ENCODE results near the gene SPNS3. TPM values are rescaled to one million over a fixed set of nuclear protein-coding genes. Genes with fewer than 3 reads are reported as not detected.

SPNS3 gene
- total and polyA plus RNA-seq, 2 of the 4 experiments (the other 2 are of a cell fraction), result 0.18 TPM; not detected in 1

GRCh38 chr17:4529533-4530152 is 95.9 kb downstream of the SPNS3 start:
- no peak overlapping the region for H2AK5ac ChIP-seq (ENCODE audit: low read depth, low read length)
- no TSS peak for BruUV-seq (replicated peaks)
- no peak overlapping the region for H4K8ac ChIP-seq (ENCODE audit: low read depth in 2 of 2, low read length in 2 of 2)
- H2AFZ ChIP-seq (replicated peaks; ENCODE audit: low read length, poor library complexity), result no peak overlapping the region
- no peak overlapping the region for H3K4me3 ChIP-seq (ENCODE audit: insufficient read depth, low read depth, low read length)
- peaks cover 29% of the 10 kb centered on the region for H3K27me3 ChIP-seq (ENCODE audit: control insufficient read depth, insufficient read depth, low read length)
- H3K9me1 ChIP-seq (ENCODE audit: insufficient read depth, low read length), result no peaks in the 10 kb centered on the region
- no peaks in the 10 kb centered on the region for H3K4me1 ChIP-seq (ENCODE audit: control insufficient read depth, insufficient read depth, low read length)
- DNase-seq, result no peak
- TF ChIP-seq SMC3 (IDR thresholded peaks at IDR 0.05; ENCODE audit: low read depth, low read length) (no peak), NFE2L2 (IDR thresholded peaks at IDR 0.05; ENCODE audit: low read depth, low read length) (no peak), RCOR1 (IDR thresholded peaks at IDR 0.05; ENCODE audit: insufficient replicate concordance, low read length) (no peak), CTCF (conservative IDR thresholded peaks at IDR 0.05; ENCODE audit: low read depth, low read length) (no peak), MAFK (IDR thresholded peaks at IDR 0.05; ENCODE audit: low read depth, low read length) (no peak), MAZ (IDR thresholded peaks at IDR 0.05; ENCODE audit: borderline replicate concordance, low read depth, low read length) (no peak), BHLHE40 (IDR thresholded peaks at IDR 0.05; ENCODE audit: low read depth, low read length) (no peak), ELK1 (IDR thresholded peaks at IDR 0.05; ENCODE audit: borderline replicate concordance, low read depth, low read length) (no peak), POLR2A (IDR thresholded peaks at IDR 0.05; ENCODE audit: low read depth, low read length) (no peak), CEBPB (IDR thresholded peaks at IDR 0.05; ENCODE audit: low read depth, low read length) (no peak), RFX5 (IDR thresholded peaks at IDR 0.05; ENCODE audit: low read depth, low read length) (no peak), MXI1 (IDR thresholded peaks at IDR 0.05; ENCODE audit: borderline replicate concordance, low read depth, low read length) (no peak), FOS (IDR thresholded peaks at IDR 0.05; ENCODE audit: low read depth, low read length) (no peak)
- H3K9me3 ChIP-seq (ENCODE audit: control insufficient read depth, insufficient read depth, low read length), result no peaks in the 10 kb centered on the region
- H2BK5ac ChIP-seq (ENCODE audit: low read depth, low read length, poor library complexity, severe bottlenecking), result no peak overlapping the region
- H3K79me1 ChIP-seq (ENCODE audit: low read depth in 1 of 2, low read length in 2 of 2), result no peaks in the 10 kb centered on the region
- H3K23ac ChIP-seq (ENCODE audit: low read depth, low read length), result no peak overlapping the region
- POLR2A ChIA-PET (ENCODE audit: unreplicated experiment), result no interaction called here
- no peak overlapping the region for H2BK120ac ChIP-seq (ENCODE audit: low read depth, low read length)
- no peak for ATAC-seq (ENCODE audit: low read depth)
- no peak overlapping the region for H3K56ac ChIP-seq (ENCODE audit: extremely low read depth, insufficient read depth, low read length)
- in situ Hi-C loops (cut with MboI; ENCODE audit: low sequenced_read_pairs) (no loop called here), intact Hi-C loops (cut with micrococcal nuclease) (no loop called here), dilution Hi-C loops (cut with HindIII; ENCODE audit: low sequenced_read_pairs, unreplicated experiment) (no loop called here)
- 100% methylated on average over 1 of the region's 13 CpGs; no CpG with 5 or more reads in 1 of the 2 experiments for WGBS, 2 experiments (ENCODE audit: extremely low coverage in 2 of 2, insufficient read length in 1 of 2)
- H3K14ac ChIP-seq (replicated peaks; ENCODE audit: low read depth, low read length), result no peak overlapping the region
- no peak overlapping the region for H3K18ac ChIP-seq (ENCODE audit: low read depth, low read length)
- no peak overlapping the region for H2BK20ac ChIP-seq (ENCODE audit: low read depth, low read length)
- H2BK15ac ChIP-seq (ENCODE audit: low read depth, low read length), result no peak overlapping the region
- no peak overlapping the region for H4K91ac ChIP-seq (ENCODE audit: insufficient read depth, low read depth, low read length)
- H3K27ac ChIP-seq (ENCODE audit: insufficient read depth, low read length), result no peak overlapping the region
- no peak overlapping the region for H3K9ac ChIP-seq (ENCODE audit: low read depth, low read length)
- CTCF ChIA-PET, result interaction anchor here (0.7 kb wide), 1 partner anchor 96 kb away, joined by 4 read pairs; no protein-coding TSS in a partner anchor
- H4K20me1 ChIP-seq (ENCODE audit: insufficient read depth, low read length), result no peaks in the 10 kb centered on the region
- H3K4ac ChIP-seq (ENCODE audit: low read depth, low read length), result no peak overlapping the region
- H3K36me3 ChIP-seq (ENCODE audit: control insufficient read depth, insufficient read depth, low read length), result no peaks in the 10 kb centered on the region
- H4K5ac ChIP-seq (ENCODE audit: low read depth, low read length), result no peak overlapping the region
- no peak overlapping the region for H2AK9ac ChIP-seq (replicated peaks; ENCODE audit: low read depth, low read length, poor library complexity)
- H3K4me2 ChIP-seq (ENCODE audit: low read depth, low read length), result no peak overlapping the region

Measured in IMR-90 (cell line).